ENCODE measurements around the gene MECP2. TPM values are rescaled to one million over a fixed set of nuclear protein-coding genes. Genes with fewer than 3 reads are reported as not detected.

The MECP2 gene
- total and polyA plus RNA-seq, 12 donors: 14.0 to 39.3 (median 36.2) TPM

DNA sequence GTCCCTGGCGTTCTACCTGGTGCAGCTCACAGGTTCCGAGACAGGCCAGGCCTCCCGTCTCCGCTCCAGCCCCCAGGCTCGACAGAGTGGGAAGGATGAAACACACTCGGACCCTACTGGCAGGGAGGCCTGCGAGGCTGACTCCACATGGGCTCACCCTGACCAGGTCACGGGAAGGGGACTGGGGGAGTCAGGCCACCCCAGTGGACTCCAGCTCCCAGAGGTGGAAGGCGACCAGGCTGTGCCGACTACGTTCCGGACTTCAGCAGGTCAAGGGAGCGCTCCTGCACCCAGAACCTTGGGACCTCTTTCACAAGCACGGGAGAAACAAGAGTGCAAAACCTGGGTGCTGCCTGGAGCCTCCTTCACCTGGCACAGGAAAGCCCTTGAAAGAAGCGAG lies 73.2 kb downstream of the MECP2 start:
- 94 to 96% methylated on average over 15 of the region's 15 CpGs for WGBS, 2 donors
- Histone ChIP-seq H3K4me1 (peaks cover 0 to 32% (median 3%) of the 10 kb centered on the region in 9 donors), H3K9me3 (no peaks in the 10 kb centered on the region), H3K36me3 (peaks cover 0 to 31% (median 0%) of the 10 kb centered on the region in 9 donors), H3K4me3 (no peak overlapping the region), H3K27ac (no peak overlapping the region), H3K27me3 (peaks cover 0 to 76% (median 0%) of the 10 kb centered on the region in 7 donors)
- no peak for ATAC-seq
- intact Hi-C loops (cut with DNase I): loop anchor here in 1 of 10 donors (10.0 kb wide), 1 partner anchor 71 kb away; the partner anchor contains the start of gene MECP2
- DNase-seq: no peak
- TF ChIP-seq, protein P1, sequence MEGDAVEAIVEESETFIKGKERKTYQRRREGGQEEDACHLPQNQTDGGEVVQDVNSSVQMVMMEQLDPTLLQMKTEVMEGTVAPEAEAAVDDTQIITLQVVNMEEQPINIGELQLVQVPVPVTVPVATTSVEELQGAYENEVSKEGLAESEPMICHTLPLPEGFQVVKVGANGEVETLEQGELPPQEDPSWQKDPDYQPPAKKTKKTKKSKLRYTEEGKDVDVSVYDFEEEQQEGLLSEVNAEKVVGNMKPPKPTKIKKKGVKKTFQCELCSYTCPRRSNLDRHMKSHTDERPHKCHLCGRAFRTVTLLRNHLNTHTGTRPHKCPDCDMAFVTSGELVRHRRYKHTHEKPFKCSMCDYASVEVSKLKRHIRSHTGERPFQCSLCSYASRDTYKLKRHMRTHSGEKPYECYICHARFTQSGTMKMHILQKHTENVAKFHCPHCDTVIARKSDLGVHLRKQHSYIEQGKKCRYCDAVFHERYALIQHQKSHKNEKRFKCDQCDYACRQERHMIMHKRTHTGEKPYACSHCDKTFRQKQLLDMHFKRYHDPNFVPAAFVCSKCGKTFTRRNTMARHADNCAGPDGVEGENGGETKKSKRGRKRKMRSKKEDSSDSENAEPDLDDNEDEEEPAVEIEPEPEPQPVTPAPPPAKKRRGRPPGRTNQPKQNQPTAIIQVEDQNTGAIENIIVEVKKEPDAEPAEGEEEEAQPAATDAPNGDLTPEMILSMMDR (IDR thresholded peaks at IDR 0.05): no peak

DNA sequence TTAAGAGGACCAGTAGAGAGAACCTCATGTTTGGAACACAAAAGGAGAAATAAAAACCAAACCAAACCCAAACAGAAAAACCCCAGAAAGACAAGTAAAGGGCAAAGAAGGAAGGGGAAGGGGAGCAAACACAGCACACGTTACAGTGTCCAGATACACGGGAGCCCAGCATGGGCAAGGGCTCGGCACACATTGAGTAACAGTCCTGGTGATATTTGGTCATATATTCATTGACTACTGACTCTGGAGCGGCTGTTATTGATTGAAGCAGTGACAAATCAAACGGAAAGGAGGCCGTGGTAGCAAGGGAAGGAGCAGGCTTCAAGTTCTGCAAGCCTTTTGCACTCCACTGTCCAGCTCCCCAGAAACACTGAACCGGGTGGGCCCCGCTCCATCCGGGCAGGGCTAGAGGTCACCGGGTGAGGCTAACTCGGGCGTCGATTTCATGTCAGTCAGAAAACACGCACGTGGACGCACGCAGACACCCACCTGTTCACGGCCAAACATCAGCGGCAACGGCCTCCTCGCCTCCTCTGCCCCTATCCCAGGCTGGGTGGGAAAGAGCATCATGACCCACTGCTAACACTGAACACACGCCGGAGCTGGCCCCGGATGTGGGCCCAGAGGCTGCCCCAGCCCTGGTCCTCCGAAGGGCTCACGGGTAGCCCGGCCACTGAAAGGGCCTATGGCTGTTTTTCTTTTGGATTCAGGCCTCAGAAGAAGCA lies 74.1 kb downstream of the MECP2 start:
- no peaks in the 10 kb centered on the region for H3K9me3 ChIP-seq
- intact Hi-C loops (cut with DNase I): loop anchor here in 1 of 10 donors (10.0 kb wide), 1 partner anchor 71 kb away; the partner anchor contains the start of gene MECP2
- H3K27ac ChIP-seq: no peak overlapping the region
- DNase-seq (no peak), ATAC-seq (no peak)
- peaks cover 0 to 32% (median 9%) of the 10 kb centered on the region in 9 donors for H3K4me1 ChIP-seq
- H3K4me3 ChIP-seq: no peak overlapping the region
- WGBS, 2 donors: 82% methylated on average over 27 of the region's 27 CpGs
- peaks cover 0 to 71% (median 0%) of the 10 kb centered on the region in 7 donors for H3K27me3 ChIP-seq
- TF ChIP-seq, protein P1 (IDR thresholded peaks at IDR 0.05): no peak
- peaks cover 0 to 22% (median 0%) of the 10 kb centered on the region in 9 donors for H3K36me3 ChIP-seq

DNA sequence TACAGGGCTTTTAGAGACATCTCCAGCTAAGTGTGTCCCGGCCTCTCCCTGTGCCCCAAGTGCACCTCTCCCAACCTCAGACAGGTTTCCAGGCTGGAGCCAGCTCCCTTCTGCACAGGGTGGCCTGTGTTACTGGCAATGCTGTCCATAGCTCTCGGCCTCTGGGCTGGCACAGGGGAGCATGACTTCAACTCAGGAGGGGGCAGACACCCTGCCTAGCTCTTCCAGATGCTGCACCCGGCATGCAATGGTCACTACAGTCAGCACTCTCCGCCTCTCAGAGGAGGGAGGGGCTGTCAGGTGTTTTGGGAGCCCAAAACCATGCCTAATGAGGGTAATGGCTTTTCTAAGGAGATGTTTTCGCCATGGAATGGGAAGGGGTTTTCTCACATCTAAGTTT lies 75.4 kb downstream of the MECP2 start:
- H3K27ac ChIP-seq: no peak overlapping the region
- H3K27me3 ChIP-seq: peaks cover 0 to 73% (median 0%) of the 10 kb centered on the region in 7 donors
- H3K4me1 ChIP-seq: peaks cover 0 to 32% (median 10%) of the 10 kb centered on the region in 9 donors
- ATAC-seq (no peak), DNase-seq (no peak)
- intact Hi-C loops (cut with DNase I): loop anchor here in 1 of 10 donors (10.0 kb wide), 1 partner anchor 73 kb away; the partner anchor contains the start of gene MECP2
- H3K36me3 ChIP-seq: peaks cover 0 to 15% (median 0%) of the 10 kb centered on the region in 9 donors
- WGBS, 2 donors: 87 to 89% methylated on average over 5 of the region's 5 CpGs
- no peak overlapping the region for H3K4me3 ChIP-seq
- H3K9me3 ChIP-seq: no peaks in the 10 kb centered on the region
- TF ChIP-seq, protein P1 (IDR thresholded peaks at IDR 0.05): no peak

DNA sequence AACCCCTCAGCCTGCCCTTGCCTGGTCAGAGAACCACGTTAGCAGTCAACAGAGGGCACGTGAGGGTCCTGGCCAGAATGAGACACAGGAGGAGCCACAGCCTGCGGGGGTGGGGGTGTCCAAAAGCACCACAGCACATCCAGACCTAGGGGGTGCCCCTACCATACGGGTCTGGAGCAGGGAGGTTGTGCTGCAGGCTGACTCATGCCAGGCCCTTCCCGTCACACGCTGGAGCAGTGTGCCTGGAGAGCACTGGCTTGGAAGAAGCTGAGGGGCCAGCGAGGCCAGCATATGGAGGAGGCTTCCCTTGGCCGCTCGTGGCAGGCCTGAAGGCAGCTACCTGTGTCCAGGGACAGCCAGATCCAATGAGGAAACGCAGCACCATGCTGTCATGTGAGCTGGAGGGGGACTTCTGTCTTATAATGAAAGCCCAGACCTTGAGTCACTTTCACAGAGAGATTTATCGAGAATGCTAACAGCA lies 76.3 kb downstream of the MECP2 start:
- DNase-seq (no peak), ATAC-seq (peak in 2 of 8 donors; percentile 20 to 28)
- Histone ChIP-seq H3K9me3 (no peaks in the 10 kb centered on the region), H3K4me1 (peaks cover 0 to 31% (median 10%) of the 10 kb centered on the region in 9 donors), H3K4me3 (no peak overlapping the region), H3K27ac (peak overlapping the region in 3 of 10 donors; percentile 10 to 95 (median 27)), H3K27me3 (peaks cover 0 to 73% (median 0%) of the 10 kb centered on the region in 7 donors), H3K36me3 (peaks cover 0 to 21% (median 0%) of the 10 kb centered on the region in 9 donors)
- WGBS, 2 donors: 70 to 72% methylated on average over 10 to 11 of the region's 11 CpGs
- intact Hi-C loops (cut with DNase I): loop anchor here in 2 of 10 donors (2.0 to 10.0 kb wide), 2 partner anchors 26 to 74 kb away; partner anchors contain the start of gene MECP2 (in 1 of the 2)
- TF ChIP-seq, protein P1 (IDR thresholded peaks at IDR 0.05): no peak
